Endothelial cell of umbilical vein (primary cell): ENCODE measurements around the gene ZNF322. TPM values are rescaled to one million over a fixed set of nuclear protein-coding genes. Genes with fewer than 3 reads are reported as not detected.

Source experiments
- BruUV-seq: library from RNA; stranded (reverse); fragments of 400-500 nt; replicated peaks from 2 replicates; lab custom pipeline; 2021; lab: Mats Ljungman, UMichigan
- CTCF ChIA-PET: fragments of 300-600, 350-600 bp; sonication (Branson Sonifier 250); formaldehyde crosslinking; loops from one replicate; lab custom pipeline; 2021; ENCODE audit warnings: antibody characterized with exemption, inconsistent platforms; lab: Charles Lee
- POLR2A ChIA-PET: fragments of 300-600, 350-600 bp; sonication (Branson Sonifier 250); formaldehyde crosslinking; loops from one replicate; lab custom pipeline; 2021; ENCODE audit warnings: antibody characterized with exemption, inconsistent platforms; lab: Charles Lee
- DNase-seq: peaks from one replicate; pipeline ENCODE4 v3.0.0-alpha.2; 2011; ENCODE audit warnings: low read depth, low spot score
- FAIRE-seq: peaks from 2 replicates; lab custom pipeline; 2011; peaks lifted over from hg19 to GRCh38; lab: Jason Lieb, UNC
- H2AFZ ChIP-seq: 2 replicates; pipeline ENCODE4 v1.6.0; 2012; ENCODE audit warnings: low read depth, low read length, control low read depth, inconsistent platforms
- H3K27ac ChIP-seq: 2 replicates; pipeline ENCODE4 v1.5.1; 2011; ENCODE audit warnings: low read depth, mild to moderate bottlenecking, control low read depth, low read length, moderate library complexity; ENCODE audit not compliant: insufficient read depth
- H3K27me3 ChIP-seq, 2 experiments: 2 replicates each; pipeline versions ENCODE4 v1.6.0 to v1.6.1; 2011; ENCODE audit warnings: low read length in 2 of 2, mixed read lengths in 1 of 2; ENCODE audit not compliant: control insufficient read depth in 2 of 2, insufficient read depth in 2 of 2
- H3K36me3 ChIP-seq, 2 experiments: 2 replicates in 1 of 2; 3 replicates in 1 of 2; pipeline ENCODE4 v1.5.1; 2011; ENCODE audit warnings: low read length in 2 of 2, mild to moderate bottlenecking in 1 of 2, moderate library complexity in 1 of 2; ENCODE audit not compliant: control insufficient read depth in 2 of 2, insufficient read depth in 2 of 2; ENCODE audit errors: extremely low read depth in 1 of 2
- H3K4me1 ChIP-seq: 3 replicates; pipeline ENCODE4 v1.5.1; 2011; ENCODE audit warnings: mild to moderate bottlenecking, low read length; ENCODE audit not compliant: control insufficient read depth, insufficient read depth; ENCODE audit errors: extremely low read depth
- H3K4me2 ChIP-seq: 2 replicates; pipeline ENCODE4 v1.6.1; 2011; ENCODE audit warnings: low read length, control low read depth, mixed read lengths; ENCODE audit not compliant: insufficient read depth
- H3K4me3 ChIP-seq, 3 experiments: fragments of 200-600 bp in 1 of 3; sonication (generic), shearing (Covaris generic) in 1 of 3; replicated peaks in 1 of 3; 2 replicates each; pipeline ENCODE4 v1.5.1; 2011 to 2016; ENCODE audit warnings: control low read depth in 3 of 3, low read length in 3 of 3, mild to moderate bottlenecking in 2 of 3, inconsistent platforms in 1 of 3, low read depth in 1 of 3, moderate library complexity in 1 of 3; ENCODE audit not compliant: insufficient read depth in 1 of 3
- H3K79me2 ChIP-seq: 2 replicates; pipeline ENCODE4 v1.6.0; 2012; ENCODE audit warnings: low read length, inconsistent platforms; ENCODE audit not compliant: control insufficient read depth, insufficient read depth
- H3K9ac ChIP-seq: replicated peaks from 2 replicates; pipeline ENCODE3; 2011; ENCODE audit warnings: low read length, control low read depth; ENCODE audit not compliant: insufficient read depth; ENCODE audit errors: extremely low read depth
- H3K9me1 ChIP-seq: replicated peaks from 3 replicates; pipeline ENCODE4 v1.6.0; 2011; ENCODE audit warnings: mild to moderate bottlenecking, low read length; ENCODE audit not compliant: control insufficient read depth, insufficient read depth; ENCODE audit errors: extremely low read depth
- H3K9me3 ChIP-seq: replicated peaks from 2 replicates; pipeline ENCODE4 v1.5.1; 2012; ENCODE audit warnings: low read length, inconsistent platforms; ENCODE audit not compliant: control insufficient read depth, insufficient read depth
- H4K20me1 ChIP-seq: replicated peaks from 2 replicates; pipeline ENCODE3; 2011; ENCODE audit warnings: mild to moderate bottlenecking, low read length; ENCODE audit not compliant: control insufficient read depth, insufficient read depth; ENCODE audit errors: extremely low read depth
- EZH2 ChIP-seq: IDR thresholded peaks from 2 replicates; pipeline ENCODE4 v1.6.1; 2012; ENCODE audit warnings: borderline replicate concordance, low read depth, mild to moderate bottlenecking, moderate library complexity, low read length, inconsistent platforms; ENCODE audit not compliant: severe bottlenecking
- FOS ChIP-seq: IDR thresholded peaks from 2 replicates; pipeline ENCODE4 v1.6.1; 2011; ENCODE audit warnings: mild to moderate bottlenecking, low read length, moderate library complexity, borderline replicate concordance; ENCODE audit not compliant: insufficient read depth
- GATA2 ChIP-seq: IDR thresholded peaks from 2 replicates; pipeline ENCODE4 v1.7.0; 2011; ENCODE audit warnings: low read depth, mild to moderate bottlenecking, moderate library complexity, mixed read lengths, low read length; ENCODE audit not compliant: insufficient read length, insufficient read depth
- JUN ChIP-seq: IDR thresholded peaks from 2 replicates; pipeline ENCODE4 v1.6.1; 2011; ENCODE audit warnings: borderline replicate concordance, low read depth; ENCODE audit not compliant: insufficient read length, insufficient read depth
- POLR2AphosphoS5 ChIP-seq: IDR thresholded peaks from 2 replicates; pipeline ENCODE4 v1.6.1; 2012; ENCODE audit warnings: low read depth, mild to moderate bottlenecking, control low read depth, low read length, moderate library complexity; ENCODE audit not compliant: insufficient read depth
- dilution Hi-C: fragments of 300-500 bp; cut with MboI; formaldehyde crosslinking; loops from one replicate; pipeline ENCODE4 v1.15.0; 2019; ENCODE audit warnings: low sequenced_read_pairs; ENCODE audit not compliant: extremely low pct_ligation_motif_present
- intact Hi-C: fragments of 100-400 bp; cut with micrococcal nuclease; formaldehyde crosslinking; loops from one replicate; pipeline ENCODE4 v1.10.0; 2022
- polyA plus RNA-seq, 4 experiments: library from polyadenylated mRNA; depleted of rRNA in 3 of 4; stranded (reverse) in 3 of 4; unstranded in 1 of 4; fragments of >200 nt; gene quantifications; 2 replicates each; pipeline versions ENCODE4 v1.2.1 to v1.2.3, GENCODE V29; 2011 to 2012; ENCODE audit warnings: missing spikeins in 1 of 4
- total RNA-seq: library from RNA; stranded (reverse); gene quantifications from 2 replicates; pipeline ENCODE4 v1.2.3, GENCODE V29; 2021
- TF ChIP-seq, protein P1 (sequence below), 2 donors: IDR thresholded peaks; 1 replicate in 1 of 2; 2 replicates in 1 of 2; pipeline ENCODE4 v1.5.1; 2011; ENCODE audit warnings: low read length in 2 of 2, mild to moderate bottlenecking in 2 of 2, moderate library complexity in 2 of 2, control low read depth in 1 of 2, inconsistent platforms in 1 of 2, low read depth in 1 of 2; ENCODE audit not compliant: insufficient read depth in 1 of 2; ENCODE audit errors: extremely low read depth in 1 of 2

ZNF322 gene
- total and polyA plus RNA-seq, 2 donors (not counting 3 experiments of a cell fraction or from before 2014, with no cell fraction given): 3.4 to 17.0 TPM

DNA sequence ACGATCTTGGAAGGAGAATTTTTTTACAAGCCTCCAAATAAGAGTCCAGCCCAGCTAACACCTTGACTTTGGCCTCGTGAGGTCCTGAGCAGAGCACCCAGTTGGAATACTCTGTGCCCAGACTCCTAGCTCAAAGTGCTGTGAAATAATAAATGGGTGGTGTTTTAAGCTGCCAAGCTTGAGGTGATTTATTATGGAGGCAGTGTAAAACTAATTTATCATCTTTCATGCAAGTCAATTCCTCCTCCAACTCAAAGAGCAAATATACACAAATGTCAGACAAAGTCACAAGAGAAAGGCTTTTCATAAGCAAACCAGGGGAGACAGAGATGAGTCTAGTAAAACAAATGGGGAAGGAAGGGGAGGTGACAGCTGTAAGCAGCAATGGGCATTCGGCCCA is 50.1 kb downstream of the ZNF322 start:
- Histone ChIP-seq H2AFZ (no peak overlapping the region), H3K9ac (no peak overlapping the region), H3K27me3 (peaks cover 37 to 58% of the 10 kb centered on the region in 2 experiments), H3K9me3 (no peaks in the 10 kb centered on the region), H4K20me1 (no peaks in the 10 kb centered on the region), H3K4me2 (no peak overlapping the region), H3K4me1 (peaks cover 7% of the 10 kb centered on the region), H3K4me3 (no peak overlapping the region), H3K36me3 (no peaks in the 10 kb centered on the region), H3K9me1 (no peaks in the 10 kb centered on the region), H3K27ac (no peak overlapping the region), H3K79me2 (no peaks in the 10 kb centered on the region)
- no peak for TF ChIP-seq EZH2
- no peak for TF ChIP-seq GATA2
- no peak for TF ChIP-seq POLR2AphosphoS5
- TF ChIP-seq JUN: no peak
- TF ChIP-seq FOS: no peak
- BruUV-seq: no TSS peak
- POLR2A ChIA-PET: no interaction called here
- FAIRE-seq (no peak), DNase-seq (no peak)
- dilution Hi-C loops (no loop called here), intact Hi-C loops (loop anchor here (5.0 kb wide), 1 partner anchor 348 kb away; no protein-coding TSS in a partner anchor)
- CTCF ChIA-PET: no interaction called here

GRCh38 chr6:26607434-26608230 is 51.9 kb downstream of the ZNF322 start:
- H3K4me2 ChIP-seq: peak overlapping the region; percentile 46
- ChIA-PET POLR2A (no interaction called here), CTCF (interaction anchor here (0.6 to 1.9 kb wide), 5 partner anchors 12 to 520 kb away, joined by 3 to 26 read pairs (median 3); no protein-coding TSS in a partner anchor)
- TF ChIP-seq JUN: no peak
- TF ChIP-seq, protein P1, sequence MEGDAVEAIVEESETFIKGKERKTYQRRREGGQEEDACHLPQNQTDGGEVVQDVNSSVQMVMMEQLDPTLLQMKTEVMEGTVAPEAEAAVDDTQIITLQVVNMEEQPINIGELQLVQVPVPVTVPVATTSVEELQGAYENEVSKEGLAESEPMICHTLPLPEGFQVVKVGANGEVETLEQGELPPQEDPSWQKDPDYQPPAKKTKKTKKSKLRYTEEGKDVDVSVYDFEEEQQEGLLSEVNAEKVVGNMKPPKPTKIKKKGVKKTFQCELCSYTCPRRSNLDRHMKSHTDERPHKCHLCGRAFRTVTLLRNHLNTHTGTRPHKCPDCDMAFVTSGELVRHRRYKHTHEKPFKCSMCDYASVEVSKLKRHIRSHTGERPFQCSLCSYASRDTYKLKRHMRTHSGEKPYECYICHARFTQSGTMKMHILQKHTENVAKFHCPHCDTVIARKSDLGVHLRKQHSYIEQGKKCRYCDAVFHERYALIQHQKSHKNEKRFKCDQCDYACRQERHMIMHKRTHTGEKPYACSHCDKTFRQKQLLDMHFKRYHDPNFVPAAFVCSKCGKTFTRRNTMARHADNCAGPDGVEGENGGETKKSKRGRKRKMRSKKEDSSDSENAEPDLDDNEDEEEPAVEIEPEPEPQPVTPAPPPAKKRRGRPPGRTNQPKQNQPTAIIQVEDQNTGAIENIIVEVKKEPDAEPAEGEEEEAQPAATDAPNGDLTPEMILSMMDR (IDR thresholded peaks at IDR 0.05; ENCODE audit: extremely low read depth in 1 of 2, insufficient read depth in 1 of 2, low read depth in 1 of 2, low read length in 2 of 2): peak; percentile 71 to 72
- H3K36me3 ChIP-seq: no peaks in the 10 kb centered on the region
- H3K27me3 ChIP-seq: peaks cover 21 to 46% of the 10 kb centered on the region in 2 experiments
- H3K27ac ChIP-seq: no peak overlapping the region
- H3K4me1 ChIP-seq: peaks cover 2% of the 10 kb centered on the region
- FAIRE-seq (peak; percentile 84), DNase-seq (peak; percentile 61)
- H3K79me2 ChIP-seq: no peaks in the 10 kb centered on the region
- H4K20me1 ChIP-seq: no peaks in the 10 kb centered on the region
- H3K4me3 ChIP-seq: peak overlapping the region in 1 of 3 experiments; percentile 11
- dilution Hi-C loops (no loop called here), intact Hi-C loops (loop anchor here (1.0 to 5.0 kb wide), 3 partner anchors 350 to 520 kb away; no protein-coding TSS in a partner anchor)
- BruUV-seq: no TSS peak
- no peaks in the 10 kb centered on the region for H3K9me1 ChIP-seq
- no peaks in the 10 kb centered on the region for H3K9me3 ChIP-seq
- H3K9ac ChIP-seq: no peak overlapping the region
- peak overlapping the region; percentile 51 for H2AFZ ChIP-seq
